Glomerular endothelial cell (primary cell): ENCODE data around the gene PNMA6F. TPM values are rescaled to one million over a fixed set of nuclear protein-coding genes. Genes with fewer than 3 reads are reported as not detected.

Experiments used
- DNase-seq: peaks from one replicate; pipeline ENCODE4 v3.0.0-alpha.2; 2011; ENCODE audit warnings: low read depth, low spot score; ENCODE audit errors: extremely low read depth
- total RNA-seq: library from RNA; depleted of rRNA; stranded (reverse); fragments of >200 nt; gene quantifications from 2 replicates; pipeline ENCODE4 v1.2.3, GENCODE V29; 2015

Gene PNMA6F
- total RNA-seq, result not detected in 2 replicates

DNA sequence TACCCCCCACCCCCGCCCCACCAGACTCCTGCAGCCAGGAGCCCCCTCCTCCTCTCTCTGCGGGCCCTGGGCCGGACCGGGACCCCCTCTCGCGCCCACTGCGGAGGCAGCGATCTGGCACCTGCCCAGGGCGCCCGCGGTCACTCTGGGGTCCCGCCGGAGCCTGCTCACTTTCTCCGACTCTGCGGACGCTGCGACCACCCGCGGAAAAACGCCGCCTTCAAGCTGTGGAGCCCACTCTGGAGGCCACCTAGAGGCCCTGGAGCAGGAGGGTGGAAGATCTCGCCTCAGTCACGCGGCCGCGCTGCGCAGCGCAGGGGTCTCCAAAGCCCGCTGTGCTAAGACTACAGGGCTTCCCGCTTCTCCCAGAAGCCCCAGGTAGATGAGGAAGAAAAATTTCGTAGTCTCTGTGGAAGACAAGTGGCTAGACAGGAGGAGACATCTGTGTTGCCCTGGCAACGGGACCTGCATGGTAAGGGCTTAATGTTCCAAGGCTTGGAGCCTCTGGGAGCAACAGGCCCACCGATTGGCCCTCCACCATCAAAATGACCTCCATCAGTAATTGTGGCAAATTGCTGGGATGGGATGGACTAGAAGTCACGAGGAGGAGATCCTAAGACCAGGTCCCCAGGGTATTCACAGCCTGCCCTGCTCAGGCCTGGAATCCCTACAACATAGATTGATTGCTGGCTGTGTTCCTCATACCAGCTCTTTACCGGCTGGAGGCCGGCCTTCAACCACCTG, at the start of gene PNMA6F:
Gene PNMA6F (minus strand): TSS at position 387 of the 744 bp plus-strand sequence. CDS start 1,093 bp downstream, outside the sequence.
- no peak for DNase-seq

- DNase-seq, result no peak
Observed at GRCh38 chrX:153371256-153371655, 49.7 kb upstream of the PNMA6F start.

GRCh38 chrX:153370293-153371055, 48.9 kb upstream of the PNMA6F start:
- DNase-seq, result no peak

GRCh38 chrX:153366878-153367538, 45.4 kb upstream of the PNMA6F start:
- DNase-seq, result no peak

GRCh38 chrX:153366119-153366518, 44.6 kb upstream of the PNMA6F start:
- no peak for DNase-seq

DNA sequence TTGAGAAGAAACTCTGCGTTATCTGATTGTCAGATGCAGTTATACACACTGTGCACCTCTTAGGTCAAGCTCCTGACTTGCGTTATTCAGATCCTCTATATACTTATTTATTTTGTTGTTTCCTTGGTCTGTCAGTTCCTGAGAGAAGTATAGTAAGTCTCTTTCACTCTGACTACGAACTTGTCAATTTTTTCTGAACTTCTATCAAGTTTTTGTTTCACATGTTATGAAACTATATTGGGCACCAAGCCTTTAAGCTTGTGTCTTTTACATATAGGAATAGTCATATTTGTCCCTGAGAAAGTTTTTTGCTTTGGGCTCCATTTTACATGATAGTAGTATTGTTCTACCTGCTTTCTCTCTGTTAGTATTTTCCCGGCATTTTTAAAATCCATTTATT, 44.1 kb upstream of the PNMA6F start:
- no peak for DNase-seq

- no peak for DNase-seq
Observed at GRCh38 chrX:153361781-153362397, 40.3 kb upstream of the PNMA6F start.

DNA sequence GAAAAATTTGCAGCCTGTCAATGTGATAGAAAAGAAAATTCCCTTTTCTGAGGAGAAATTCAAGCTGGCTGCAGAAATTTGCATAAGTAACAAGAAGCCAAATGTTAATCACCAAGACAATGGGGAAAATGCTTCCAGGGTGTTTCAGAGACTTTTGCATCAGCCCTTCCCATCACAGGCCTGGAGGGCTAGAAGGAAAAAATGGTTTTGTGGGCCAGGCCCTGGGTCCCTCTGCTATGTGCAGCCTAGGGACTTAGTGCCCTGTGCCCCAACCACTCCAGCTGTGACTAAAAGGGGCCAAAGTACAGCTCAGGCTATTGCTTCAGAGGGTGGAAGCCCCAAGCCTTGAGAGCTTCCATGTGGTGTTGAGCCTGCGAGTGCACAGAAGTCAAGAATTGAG, 36.3 kb upstream of the PNMA6F start:
- DNase-seq, result no peak

DNA sequence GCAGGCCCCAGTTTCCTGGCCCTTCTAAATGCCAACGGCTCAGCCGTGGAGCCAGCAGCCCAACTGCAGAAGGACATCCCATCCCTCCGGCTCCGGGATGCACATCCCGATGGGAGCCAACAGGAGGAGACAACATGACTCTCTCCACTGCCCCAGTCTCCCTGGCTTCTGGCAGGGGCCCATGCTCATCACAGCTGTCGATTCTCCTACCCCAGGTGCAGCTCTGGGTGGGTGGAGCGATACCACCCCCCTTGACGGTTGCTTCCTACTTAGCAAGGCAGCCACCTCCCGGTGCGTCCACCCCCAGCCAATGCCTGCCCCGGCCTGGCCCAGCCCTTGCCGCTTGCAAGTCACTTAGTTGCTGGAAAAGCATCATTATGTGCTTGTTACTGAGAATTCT, 31.8 kb upstream of the PNMA6F start:
- DNase-seq, result no peak

- no peak for DNase-seq
Observed at GRCh38 chrX:153352858-153353257, 31.3 kb upstream of the PNMA6F start.

- DNase-seq, result no peak
Observed at GRCh38 chrX:153351981-153352380, 30.4 kb upstream of the PNMA6F start.

GRCh38 chrX:153349952-153350351, 28.4 kb upstream of the PNMA6F start:
- no peak for DNase-seq

DNA sequence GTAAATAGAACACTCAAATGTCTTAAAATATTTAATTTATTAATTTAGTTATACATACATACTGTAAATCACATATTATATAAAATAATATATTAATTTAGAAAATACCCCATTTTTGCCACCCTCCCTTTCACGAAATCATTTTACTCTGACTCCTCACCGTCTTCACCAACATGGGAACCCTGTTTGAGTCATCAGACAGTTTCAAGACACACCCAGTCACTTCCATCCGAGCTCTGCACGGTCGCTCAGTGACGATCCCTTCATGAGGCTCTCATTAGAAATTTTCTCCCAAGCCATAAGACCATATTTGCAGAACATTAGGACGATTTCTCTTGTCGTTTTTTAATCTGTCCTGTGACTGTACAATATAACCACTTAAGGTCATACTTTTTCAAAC, 26.9 kb upstream of the PNMA6F start:
- DNase-seq, result no peak

- no peak for DNase-seq
Observed at GRCh38 chrX:153347530-153347929, 26.0 kb upstream of the PNMA6F start.

DNA sequence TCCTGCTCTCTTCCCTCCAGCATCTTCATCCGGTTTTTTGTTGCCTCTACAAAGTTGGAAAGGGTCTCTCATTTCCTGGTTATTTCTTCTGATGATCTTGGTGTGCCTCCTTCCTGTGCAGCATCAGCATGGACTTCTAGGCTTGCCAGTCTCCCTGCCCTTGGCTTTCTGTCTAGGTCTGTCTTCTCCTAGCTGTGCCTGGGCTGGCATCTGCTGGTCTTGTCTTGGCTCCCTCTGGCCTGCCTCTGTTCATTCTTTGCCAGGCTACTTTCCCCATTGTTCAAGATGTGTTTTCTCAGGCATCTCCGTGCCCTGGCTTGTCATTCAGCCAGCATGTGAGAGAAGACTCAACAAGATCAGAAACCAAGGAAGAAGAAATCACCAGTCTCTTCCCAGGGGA, 22.1 kb upstream of the PNMA6F start:
- no peak for DNase-seq

- no peak for DNase-seq
Observed at GRCh38 chrX:153342762-153343558, 21.4 kb upstream of the PNMA6F start.

- DNase-seq, result no peak
Observed at GRCh38 chrX:153340111-153340510, 18.5 kb upstream of the PNMA6F start.

DNA sequence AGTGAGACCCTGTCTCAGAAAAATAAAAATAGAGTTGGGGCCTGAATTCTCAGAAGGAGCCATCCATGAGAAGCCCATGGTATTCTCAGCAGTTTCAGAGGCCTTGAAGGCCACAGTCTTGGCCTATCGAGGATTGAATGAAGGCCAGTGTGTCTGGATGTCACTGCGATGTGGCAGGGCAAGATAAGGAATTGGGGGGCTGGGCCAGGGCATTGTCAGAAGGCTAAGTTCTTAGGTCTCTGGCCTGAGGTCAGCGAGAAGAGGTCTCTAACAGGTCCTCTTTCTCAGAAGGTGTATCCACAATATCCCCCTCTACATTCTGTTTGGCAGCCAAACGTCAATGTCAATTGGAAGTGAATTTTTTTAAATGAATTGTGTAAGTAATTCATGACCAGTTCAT, 18.1 kb upstream of the PNMA6F start:
- DNase-seq, result no peak

DNA sequence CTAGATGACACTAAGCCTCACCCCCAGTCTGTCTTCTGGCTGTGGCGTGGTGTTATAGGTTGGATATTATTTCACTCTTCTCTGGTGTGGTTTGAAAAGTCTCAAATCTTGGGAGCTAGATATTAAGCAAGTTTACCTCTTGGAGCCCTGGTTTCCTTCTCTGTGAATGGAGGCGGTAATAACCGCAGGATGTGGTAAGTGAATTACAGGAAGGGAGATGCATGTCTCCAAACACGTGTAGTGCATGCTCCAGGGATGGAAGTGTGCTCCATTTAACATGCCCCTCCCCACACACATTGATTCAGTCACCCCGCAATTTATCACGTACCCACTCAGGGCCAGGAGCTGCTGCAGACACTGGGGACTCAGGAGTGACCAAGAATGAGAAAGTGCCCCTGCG, 17.3 kb upstream of the PNMA6F start:
- no peak for DNase-seq

DNA sequence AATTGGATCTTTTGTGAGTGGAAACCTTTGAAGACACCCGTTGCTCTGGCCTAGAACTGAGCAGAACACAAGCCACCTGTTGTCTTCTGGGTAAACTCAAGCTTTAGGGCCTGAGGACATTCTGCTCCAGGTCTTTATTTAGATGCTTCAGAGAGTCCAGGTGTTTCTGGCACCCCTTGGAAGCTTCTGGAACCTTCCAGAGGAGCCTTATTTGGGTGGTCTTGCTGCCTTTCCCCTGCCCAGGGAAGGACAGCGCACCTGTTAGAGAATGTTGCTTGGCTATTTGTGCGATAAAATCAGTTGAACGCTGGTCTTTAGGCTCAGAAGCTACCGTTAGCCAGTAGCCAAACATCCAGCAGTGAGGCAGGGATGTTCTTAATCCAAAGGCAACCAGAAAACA, 15.4 kb upstream of the PNMA6F start:
- no peak for DNase-seq
